CMK (cell line): ENCODE data around the gene CXCL11.
"Not testable (repeated sequence)": the region's sequence is repeated elsewhere in the genome, so short reads cannot be mapped to it uniquely, and the experiment has no call there.

Experiments
- DNase-seq: peaks from one replicate; pipeline ENCODE4 v3.0.0-alpha.2; 2010; ENCODE audit warnings: low read depth

Gene CXCL11

DNA sequence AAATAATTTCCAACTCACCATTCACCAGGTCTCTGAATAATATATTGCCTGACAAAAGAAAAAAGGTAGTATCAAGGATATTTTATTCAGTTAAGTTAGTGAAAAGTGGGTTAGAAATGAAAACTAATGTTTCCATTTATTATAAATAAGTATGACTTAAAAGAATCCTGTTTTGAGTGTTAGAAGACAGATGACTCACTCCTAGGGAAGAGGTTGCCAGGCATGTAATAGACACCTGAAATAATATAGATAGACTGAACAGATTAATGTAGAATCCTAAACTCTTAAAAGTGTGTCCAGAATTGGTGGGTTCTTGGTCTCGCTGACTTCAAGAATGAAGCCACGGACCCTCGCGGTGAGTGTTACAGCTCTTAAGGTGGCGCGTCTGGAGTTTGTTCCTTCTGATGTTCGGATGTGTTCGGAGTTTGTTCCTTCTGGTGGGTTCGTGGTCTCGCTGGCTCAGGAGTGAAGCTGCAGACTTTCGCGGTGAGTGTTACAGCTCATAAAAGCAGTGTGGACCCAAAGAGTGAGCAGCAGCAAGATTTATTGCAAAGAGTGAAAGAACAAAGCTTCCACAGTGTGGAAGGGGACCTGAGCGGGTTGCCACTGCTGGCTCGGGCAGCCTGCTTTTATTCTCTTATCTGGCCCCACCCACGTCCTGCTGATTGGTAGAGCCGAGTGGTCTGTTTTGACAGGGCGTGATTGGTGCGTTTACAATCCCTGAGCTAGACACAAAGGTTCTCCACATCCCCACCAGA lies 6.5 kb upstream of the CXCL11 start:
- not testable (repeated sequence) for DNase-seq

DNA sequence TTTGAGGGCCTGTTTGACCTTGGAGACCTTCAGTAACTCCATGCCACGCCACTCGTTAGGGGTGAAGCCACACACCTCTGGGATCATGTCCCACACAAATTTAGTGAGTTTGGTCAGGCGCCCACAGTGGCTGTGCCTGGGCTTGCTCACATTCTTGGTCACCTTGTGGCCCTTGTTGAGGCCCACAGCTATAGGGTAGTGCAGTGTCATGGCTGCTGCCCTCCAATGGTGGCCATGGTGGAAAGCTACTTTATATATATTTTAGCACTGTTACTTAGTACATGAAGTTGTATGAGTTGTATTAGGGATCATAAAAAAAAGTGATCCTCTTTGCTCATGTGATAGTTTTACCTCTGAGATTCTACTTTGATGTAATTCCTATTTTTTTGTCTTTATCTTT lies 985 bp upstream of the CXCL11 start:
- DNase-seq = no peak

DNA sequence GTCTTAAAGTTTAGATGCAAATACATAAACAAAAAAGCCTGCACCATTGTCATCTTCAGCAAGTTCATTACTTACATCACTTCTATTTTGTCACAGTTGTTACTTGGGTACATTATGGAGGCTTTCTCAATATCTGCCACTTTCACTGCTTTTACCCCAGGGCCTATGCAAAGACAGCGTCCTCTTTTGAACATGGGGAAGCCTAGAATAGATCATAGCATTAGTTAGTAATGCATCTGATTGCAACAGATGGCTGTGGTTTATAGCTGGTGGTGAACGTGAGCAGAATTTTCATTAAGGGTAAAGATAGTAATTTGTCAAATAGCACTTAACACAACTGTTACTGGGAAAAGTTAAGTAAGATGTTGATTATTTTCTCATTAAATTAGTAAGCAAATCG lies 729 bp downstream of the CXCL11 start:
- no peak for DNase-seq

DNA sequence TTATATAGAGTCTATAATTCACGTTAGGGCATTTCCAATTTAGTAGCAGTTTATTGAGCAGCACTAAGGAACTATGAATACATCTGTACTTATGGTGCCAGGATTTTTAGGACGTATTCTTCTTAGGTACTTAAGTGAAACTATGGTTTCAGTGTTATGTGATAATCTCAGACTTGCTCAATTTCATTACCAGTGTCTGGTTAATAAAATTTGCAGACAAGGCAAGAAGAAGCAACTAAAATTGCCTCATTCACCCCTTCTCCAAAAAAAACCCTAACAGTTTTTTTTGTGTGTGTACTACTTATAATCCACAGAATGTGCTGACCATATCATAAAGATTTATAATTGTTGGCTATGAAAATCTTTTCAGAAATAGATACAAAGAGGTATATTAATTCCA lies 6.6 kb downstream of the CXCL11 start:
- no peak for DNase-seq

DNA sequence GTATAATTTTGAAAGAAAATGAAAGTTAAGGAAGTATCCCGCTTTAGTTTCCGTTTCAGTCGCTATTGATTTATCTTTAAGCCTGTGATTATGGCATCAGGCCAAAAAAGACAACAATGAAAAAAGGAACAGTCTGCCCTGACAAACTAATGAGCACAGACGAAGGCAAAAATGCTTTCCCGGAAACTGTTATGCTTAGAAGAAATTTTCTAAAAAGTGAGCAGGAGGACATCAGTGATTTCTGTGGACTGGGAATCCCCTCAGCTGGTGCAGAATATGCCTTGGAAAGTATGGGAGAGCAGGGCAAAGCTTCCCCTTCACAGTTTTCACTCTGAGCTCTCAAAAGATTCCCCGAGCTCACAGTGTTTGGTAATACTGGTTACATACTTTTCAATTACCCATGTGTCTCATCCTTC lies 7.5 kb downstream of the CXCL11 start:
- DNase-seq = no peak

DNA sequence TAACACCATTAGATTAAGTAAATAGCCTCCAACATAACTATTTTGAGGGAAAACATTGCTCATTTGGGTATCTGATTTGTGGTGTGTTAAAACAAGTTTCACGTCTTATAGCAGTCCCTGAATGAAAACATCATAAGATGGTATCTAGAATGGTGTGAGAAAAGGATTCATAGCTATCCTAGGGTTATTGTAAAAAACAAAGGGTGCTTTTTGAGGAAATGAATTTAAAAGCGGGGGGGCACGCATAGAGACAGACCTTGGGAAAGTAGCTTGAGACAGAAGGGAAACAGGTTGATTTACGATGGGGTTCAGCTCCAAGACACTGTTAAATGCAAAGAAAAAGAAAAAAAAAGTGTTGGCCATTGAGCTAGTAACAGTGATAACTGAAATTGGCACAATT lies 11.8 kb downstream of the CXCL11 start:
- no peak for DNase-seq

DNA sequence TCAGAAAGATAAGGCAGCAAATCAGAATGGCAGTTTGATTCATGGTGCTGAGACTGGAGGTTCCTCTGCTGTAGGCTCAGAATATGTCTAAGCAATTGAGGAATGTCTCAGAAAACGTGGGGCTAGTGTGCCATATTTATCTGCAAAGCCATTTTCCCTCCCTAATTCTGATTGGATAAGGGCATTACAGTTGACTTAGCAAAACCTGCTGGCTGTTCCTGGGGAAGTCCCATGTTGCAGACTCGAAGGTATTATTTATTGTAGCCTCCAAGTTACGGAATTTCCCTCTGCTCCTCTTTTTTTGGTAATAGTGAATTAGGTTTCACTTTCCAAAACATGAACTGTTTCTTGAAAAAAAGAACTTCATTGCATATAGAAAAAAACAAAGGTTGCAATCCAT lies 12.5 kb downstream of the CXCL11 start, which contains the start of gene CXCL10:
TSS of gene CXCL10 (minus strand) at position 109 of the 400 bp plus-strand sequence. CDS start at position 43, 66 bp downstream.
- no peak for DNase-seq

DNA sequence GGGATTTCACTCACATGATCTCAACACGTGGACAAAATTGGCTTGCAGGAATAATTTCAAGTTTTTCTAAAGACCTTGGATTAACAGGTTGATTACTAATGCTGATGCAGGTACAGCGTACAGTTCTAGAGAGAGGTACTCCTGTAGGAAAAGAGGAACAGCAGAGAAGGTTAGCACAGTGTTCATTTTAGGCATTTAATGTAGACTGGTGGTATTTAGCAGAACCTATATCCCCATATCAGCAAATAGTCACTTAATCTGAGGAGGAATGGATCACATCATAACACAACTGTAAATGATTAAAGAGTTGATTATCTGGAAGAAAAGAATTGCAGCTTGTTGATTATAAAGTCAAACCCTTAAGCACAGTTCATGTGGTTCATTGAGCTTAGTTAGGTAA lies 13.2 kb downstream of the CXCL11 start:
- no peak for DNase-seq

DNA sequence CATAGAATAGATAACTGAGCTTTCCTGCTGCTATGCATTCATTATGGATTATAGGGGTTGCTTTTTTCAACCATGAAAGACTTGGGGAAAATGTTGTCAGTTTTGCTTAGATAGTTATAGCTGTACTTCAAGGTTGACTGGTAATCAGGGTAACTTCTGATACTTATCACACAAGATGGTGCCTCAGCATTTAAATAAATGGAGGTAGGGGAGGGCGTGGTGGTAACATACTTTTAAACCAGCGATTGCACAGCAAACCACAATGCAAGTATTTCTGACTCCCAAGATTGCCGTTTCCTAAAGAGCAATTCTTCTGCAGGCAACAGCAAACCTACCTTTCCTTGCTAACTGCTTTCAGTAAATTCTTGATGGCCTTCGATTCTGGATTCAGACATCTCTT lies 13.8 kb downstream of the CXCL11 start:
- DNase-seq = no peak

DNA sequence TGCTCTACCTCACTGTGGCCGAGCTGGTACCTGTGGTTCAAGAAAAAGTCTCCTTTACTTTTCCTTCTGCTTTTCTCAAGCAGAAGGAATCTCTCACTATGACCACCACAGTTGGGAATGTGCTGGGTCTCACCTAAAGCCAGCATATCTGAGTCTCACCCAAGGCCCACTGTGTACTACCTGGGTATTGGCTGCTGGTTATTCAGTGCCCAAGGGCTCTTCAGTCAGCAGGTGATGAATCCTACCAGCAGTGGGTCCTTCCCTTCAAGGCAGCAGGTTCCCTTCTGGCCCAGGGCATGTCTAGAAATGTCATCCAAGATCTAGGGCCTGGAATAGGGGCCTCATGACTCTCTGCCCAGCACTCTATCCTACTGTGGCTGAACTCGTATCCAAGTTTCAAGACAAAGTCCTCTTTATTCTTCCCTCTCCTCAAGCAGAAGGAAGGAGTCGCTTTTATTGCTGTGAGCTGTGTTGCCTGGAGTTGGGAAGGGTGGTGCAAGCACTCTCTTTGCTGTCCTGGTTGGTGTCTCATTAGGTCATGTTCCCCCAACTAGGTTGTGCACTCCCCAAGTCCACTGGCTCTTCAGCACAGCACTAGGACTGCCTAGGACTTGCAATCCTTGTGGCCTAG lies 18.7 kb downstream of the CXCL11 start:
- no peak for DNase-seq

DNA sequence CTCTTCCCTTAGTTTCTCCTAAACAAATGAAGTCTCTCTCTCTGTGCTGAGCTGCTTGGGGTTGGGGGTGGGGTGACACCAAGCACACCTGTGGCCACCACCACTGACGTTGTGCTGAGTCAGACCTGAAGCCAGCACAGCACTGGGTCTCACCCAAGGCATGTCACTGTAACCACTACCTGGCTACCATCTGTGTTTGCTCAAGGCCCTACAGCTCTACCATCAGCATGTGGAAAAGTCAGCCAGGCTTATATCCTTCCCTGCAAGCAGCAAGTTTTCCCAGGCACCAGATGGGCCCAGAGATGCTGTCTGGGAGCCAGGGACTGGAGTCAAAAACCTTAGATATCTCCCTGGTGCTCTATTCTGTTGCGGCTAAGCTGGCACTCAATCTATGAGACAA lies 19.5 kb downstream of the CXCL11 start:
- no peak for DNase-seq

DNA sequence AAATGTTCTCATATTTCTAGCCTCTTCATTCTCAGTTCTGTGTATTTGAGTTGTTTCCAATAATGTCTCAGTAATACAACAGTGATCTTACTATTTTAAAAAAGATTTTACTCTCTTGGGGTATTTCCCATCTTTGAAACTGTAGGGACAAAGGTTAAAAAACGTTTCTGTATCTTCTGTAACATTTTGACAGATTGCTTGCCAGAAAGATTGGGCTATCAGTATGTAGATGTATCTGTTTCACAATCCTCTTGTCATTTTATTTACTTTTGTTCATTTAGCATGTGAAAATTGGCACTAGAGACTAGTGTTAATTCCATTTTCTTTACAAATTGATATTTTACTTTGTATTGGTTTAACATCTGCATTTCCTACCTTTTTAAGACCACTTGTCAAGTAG lies 22.3 kb downstream of the CXCL11 start:
- DNase-seq = no peak

DNA sequence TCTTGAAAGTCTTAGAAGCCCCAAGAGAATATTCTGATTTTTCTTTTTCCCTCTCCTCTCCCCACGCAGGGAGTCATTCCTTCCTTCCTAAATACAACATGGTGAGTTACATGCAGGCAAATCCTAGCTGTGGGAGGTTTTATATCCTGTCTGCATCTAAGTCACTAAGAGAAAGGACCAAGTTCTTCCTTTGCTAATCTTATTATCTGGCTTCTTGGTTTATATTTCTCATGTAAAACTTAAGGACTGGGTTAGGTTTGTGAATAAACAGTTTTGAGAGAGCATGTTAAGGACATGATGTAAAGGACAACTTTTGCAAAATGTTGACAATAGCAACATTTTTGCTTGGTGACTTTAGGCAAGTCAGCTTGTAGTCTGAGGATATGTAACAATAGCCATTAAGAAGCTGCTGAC lies 23.5 kb downstream of the CXCL11 start:
- no peak for DNase-seq

DNA sequence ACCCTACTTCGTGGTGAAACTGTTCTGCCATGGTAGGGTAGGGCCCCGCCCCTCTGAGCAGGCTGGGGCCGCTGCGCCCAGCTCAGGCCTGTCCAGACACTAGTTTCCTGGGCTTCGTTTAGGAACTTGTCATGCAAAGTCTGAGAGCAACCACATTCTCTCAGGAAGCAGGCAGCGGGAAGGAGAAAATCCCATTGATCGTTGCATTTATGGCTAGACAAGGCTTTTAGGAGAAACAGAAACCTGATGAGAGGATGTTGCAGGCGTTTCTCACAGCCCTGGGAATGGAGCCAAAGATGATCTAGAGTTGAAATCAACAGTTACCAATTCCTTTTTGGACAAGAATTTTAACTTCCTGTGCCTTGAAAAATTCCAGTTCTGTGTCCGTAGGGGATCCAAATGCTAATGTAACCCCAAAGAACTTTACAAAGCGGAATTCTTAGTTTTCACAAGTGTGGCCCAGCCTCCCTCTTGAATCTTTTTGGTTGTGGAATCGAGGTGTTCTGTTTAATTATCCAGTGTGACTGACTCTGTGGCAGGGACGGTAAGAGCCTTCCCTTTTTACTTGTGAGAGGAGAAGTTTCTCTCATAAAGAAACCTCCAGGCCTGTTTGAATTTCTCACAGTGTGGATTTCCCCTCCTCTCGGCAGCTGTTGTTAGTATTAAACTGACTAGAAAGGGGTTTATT lies 24.0 kb downstream of the CXCL11 start:
- DNase-seq = no peak

DNA sequence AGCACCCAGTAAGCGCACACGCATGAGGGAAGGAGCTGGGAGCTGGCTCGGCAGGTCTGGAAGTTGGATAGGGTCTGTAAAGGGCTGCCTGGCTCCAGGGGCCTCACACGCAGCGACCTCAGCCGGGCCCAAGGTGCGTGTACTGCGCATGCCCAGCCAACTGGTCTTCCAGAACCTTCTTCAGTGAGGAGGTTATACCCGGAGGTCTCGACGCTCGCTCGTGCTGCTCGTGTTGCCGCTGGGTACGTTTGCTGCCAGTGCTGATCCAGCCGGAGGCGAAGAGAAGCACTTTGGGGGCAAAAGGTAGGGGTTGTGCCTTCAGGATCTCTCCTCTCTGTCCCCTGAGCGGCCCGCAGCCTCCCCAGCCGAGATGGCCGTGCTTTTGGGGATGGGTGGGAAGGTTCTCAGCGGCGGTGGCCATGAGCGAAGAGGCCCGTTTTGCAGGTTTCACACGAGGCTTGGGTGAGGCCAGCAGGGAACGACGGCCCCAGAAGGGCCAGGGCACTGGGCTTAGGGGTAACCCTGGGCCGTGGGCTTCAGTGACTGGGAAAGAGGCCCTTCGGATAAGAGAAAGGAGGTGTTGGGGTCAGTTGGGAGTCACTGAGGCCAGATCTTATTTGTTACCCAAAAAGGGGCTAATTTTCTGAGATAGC lies 24.7 kb downstream of the CXCL11 start:
- no peak for DNase-seq

DNA sequence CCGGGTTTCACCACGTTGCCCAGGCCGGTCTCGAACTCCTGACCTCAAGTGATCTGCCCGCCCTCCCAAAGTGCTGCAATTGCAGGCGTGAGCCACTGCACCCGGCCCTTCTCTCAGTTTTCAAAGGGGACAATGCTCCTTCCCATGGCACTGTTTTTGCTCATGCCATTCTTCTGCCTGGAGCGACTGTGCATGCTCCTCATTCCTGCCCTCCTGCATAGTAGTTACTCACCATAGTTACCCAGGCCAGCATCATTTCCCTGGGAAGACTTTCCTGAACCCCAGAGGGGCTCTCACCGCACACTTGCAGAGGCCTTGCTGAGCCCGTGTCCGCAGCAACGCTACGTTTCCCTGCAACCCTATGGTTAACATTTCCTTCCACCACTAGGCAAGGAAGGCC lies 25.3 kb downstream of the CXCL11 start:
- DNase-seq = no peak

DNA sequence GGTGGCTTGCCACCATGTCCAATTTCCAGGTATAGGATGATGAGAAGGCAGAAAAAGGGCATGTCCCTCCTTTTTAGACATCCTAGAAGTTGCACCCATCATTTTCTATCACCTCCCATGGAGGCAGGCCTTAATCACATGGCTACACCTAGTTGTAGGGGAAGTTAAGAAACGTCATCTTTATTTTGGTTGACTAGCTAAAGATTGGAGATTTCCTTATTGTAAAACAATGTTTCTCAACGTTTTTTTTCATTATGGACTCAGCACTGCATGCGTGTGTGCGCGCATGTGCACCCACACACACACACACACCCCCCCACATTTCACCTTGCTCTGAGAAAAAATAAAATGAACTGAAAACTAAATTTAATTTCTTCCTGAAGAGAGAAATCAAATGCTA lies 26.6 kb downstream of the CXCL11 start:
- no peak for DNase-seq

DNA sequence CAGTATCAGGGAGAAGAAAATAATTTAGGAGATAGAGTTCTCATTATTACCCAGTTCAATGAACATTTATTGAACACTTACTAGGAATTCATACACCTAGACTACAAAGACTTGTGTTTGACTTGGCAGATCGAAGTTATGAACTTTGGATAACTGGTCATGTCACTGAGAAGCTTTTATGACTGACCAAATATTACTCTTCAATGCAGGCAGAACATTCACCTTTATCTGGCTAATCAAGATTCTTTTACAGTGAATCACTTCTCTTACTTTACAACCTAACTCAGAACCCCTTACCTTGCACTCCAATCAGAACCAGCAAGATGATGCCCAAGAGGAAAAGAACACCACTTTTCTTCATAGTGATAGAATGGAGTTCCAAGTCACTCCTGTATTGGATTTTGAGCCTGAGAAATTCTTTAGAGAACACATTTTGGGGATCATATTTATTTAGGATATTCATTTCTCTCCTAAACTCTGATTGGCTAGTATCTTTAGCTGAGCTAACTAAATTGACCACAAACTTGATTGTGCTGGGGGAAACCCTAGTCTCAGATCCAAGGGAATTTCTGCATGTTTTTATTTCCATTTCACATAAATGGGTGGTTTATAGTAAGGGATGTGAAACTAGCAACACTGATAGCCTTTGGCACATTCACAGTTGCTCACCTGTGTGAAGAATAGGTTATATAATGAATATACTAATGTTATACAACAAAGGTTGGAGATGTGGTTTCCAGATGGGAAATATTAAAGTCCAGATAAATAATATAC lies 28.6 kb downstream of the CXCL11 start, which contains the start of gene CXCL9:
TSS of gene CXCL9 (minus strand) at position 421 of the 774 bp plus-strand sequence. CDS start at position 361, 60 bp downstream.
- DNase-seq = no peak

DNA sequence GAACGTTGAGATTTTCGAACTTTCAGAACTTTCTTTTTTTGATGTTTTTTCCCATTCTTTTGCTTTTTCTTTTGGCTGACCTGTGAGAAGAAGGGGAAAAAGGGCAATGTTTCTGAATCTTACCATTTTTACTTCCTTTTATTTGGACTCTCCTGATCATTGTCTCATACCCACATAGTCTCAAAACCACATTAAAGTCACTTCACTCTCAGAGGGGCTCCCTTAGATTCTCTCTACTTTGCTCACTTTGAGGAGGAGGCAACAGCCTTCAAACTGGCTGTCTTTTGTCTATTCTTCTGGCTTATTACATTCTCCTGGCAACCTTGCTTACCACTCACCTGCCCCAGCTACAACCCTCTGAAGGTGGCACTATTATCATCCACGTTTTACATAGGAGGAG lies 32.2 kb downstream of the CXCL11 start:
- no peak for DNase-seq

DNA sequence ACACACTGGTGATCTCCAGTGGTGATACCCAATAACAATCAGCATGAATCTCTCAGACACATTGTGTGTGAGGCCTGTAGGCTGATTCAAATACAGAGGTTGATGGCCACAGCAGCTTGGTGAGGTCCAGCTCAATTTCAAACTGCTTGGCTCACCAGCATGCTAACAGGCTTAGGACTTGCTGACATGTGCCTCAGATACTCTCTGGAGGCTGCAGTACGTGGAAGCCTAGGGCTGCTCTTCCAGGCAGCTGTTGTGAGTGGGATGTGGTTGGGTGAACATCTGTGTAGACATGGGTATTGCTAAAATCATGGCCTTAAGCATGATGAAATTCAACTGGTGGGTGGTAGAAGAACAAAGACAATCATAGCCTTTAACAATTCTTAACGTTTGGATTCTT lies 32.8 kb downstream of the CXCL11 start:
- no peak for DNase-seq

DNA sequence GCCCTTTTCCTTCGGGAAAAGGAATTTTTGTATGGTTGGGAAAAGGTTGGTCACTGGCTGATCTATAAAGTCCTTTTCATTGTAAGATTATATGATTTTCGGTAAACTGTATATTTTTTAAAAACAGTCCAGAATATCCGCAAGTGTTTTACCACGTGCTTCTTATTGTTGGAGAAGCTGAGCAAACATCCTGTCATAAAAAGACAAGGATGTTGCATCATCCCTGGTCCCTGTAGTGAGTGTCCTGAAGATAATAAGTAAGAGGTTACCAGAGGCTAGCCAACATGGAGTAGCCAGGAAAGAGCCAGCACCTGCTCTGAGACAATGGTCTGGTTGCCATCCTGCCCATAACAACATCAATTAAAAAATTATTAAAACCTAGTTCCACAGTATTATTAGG lies 33.7 kb downstream of the CXCL11 start:
- DNase-seq = no peak

DNA sequence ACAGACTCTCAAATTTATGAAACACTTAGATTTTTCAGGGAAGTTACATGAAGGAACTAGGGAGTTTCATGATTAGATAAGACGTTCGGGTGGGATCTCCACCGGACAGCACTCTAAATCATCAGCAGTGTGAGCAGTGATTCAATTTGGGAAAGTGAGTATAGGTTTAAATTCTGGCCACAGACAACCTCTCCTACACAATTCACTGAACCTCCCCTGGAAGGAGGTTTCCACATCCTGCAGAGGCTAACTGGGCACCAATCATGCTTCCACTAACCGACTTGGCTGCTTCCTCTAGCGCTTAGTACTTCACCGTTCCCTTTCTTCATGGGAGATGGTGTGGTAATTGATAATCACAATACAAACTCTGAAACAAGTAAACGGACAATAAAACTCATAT lies 34.2 kb downstream of the CXCL11 start:
- no peak for DNase-seq
